ENCODE measurements around the gene KCNF1.

Gene KCNF1

DNA sequence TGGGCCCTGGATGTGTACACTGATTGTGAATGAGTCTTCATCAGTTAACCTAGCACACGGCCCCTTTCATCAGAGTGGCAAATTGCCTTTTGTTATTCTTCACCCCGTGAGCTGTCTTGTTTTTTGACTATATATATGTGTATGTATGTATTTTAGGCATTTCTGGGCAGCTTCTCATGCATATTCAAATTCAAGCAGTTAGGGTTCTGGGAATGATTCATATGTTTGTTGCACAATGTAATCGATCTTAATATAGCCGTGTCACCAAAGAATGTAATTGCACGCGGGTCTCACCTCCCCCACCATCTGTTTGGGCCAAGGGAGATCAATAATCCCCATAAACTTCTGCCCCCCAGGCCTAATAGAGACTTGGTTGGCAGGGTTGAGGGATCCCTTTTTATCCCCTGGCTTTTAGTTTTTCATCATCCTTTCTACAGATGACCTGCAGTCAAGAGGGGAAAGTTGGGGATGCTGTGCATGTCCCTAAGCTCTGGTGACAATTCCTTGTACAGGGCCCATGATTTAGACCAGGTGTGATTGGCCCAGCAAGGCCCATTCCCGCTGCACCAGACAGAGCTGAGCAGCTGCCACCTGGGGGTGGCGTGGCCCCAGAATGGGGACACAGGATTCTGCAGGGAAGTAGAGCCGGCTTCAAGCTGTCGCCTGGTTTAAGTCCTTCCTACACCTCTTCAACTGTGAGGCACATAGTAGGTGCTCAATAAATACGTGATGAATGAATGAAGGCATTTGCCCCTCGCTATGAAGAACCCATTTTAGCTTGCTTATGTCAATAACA, 19.2 kb downstream of the KCNF1 start:
- Mint-ChIP-seq H3K4me1 (ENCODE audit: low read depth) (no peaks in the 10 kb centered on the region), H3K27ac (no peak overlapping the region), H3K9me3 (no peaks in the 10 kb centered on the region), H3K4me3 (no peak overlapping the region), H3K36me3 (ENCODE audit: low read depth) (no peaks in the 10 kb centered on the region), H3K27me3 (ENCODE audit: low read depth) (peaks cover 25% of the 10 kb centered on the region)
- DNase-seq (ENCODE audit: low spot score): no peak

DNA sequence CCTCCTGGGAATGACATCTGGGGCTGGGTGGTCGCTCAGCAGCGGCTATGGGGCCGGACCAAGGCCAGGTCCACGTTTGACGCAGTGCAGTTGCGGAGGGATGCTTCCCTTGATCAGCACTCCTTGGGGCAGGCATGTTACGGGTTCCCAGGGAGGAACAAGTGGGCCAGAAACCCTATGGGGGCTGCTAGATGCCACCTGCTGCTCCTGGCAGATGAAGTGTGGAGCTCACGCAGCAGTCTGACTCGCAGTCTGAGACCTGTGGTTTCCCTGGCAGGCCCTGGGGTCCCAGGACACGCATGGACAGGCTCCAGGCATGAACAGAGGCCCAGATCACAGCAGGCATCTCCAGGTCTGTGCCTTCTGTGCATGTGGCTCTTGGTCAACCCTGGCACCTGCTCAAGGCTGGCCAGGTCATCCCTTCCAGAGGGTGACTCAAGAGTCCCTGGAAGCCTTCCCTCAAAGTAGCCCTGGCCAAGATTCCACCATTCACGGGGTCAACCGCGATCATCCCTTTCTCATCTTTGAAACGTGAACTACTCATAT, 20.0 kb downstream of the KCNF1 start:
- Mint-ChIP-seq H3K4me1 (ENCODE audit: low read depth) (no peaks in the 10 kb centered on the region), H3K9me3 (no peaks in the 10 kb centered on the region), H3K4me3 (no peak overlapping the region), H3K27me3 (ENCODE audit: low read depth) (peaks cover 22% of the 10 kb centered on the region), H3K27ac (no peak overlapping the region), H3K36me3 (ENCODE audit: low read depth) (no peaks in the 10 kb centered on the region)
- DNase-seq (ENCODE audit: low spot score): no peak

DNA sequence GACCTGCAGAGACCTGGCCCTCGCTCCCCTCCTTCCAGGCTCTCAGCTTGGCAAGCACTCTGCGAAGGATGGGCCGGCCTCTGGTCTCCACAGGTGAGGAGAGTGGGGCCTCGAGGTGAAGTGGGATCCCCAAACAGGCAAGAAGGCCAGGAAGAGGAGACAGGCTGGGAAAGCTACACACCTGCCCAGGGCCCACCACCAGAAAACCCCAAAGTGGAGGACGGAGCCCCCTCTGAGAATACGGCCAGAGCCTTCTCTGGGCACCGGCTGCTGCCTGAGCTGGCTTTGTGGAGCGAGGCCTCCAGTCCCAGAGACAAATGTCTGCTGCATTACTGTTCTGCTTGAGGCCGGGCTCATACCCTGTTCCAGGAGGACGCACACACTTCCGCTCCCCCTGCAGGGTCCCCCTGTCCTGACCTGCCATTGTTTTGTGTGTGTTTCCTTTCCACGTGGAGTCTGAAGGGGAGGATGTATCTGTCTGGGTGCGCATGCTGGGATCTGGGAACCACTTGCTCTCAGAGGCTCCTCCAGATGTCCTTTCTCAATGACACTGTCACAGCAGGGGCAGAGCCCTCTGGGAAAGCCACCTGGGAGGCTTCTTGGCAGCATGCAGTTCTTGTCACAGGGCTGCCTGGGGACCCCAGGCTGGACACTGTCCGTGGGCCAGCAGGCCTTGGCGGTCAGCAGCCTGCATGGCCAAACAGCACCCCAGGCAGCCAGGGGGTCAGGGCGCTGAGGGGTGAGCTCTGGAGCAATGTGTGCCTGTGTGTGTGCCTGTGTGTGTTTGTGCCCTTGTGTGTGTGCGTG, 20.8 kb downstream of the KCNF1 start:
- no peak for DNase-seq (ENCODE audit: low spot score)
- Mint-ChIP-seq H3K4me1 (ENCODE audit: low read depth) (no peaks in the 10 kb centered on the region), H3K27me3 (ENCODE audit: low read depth) (peaks cover 22% of the 10 kb centered on the region), H3K9me3 (no peaks in the 10 kb centered on the region), H3K4me3 (no peak overlapping the region), H3K27ac (no peak overlapping the region), H3K36me3 (ENCODE audit: low read depth) (no peaks in the 10 kb centered on the region)

DNA sequence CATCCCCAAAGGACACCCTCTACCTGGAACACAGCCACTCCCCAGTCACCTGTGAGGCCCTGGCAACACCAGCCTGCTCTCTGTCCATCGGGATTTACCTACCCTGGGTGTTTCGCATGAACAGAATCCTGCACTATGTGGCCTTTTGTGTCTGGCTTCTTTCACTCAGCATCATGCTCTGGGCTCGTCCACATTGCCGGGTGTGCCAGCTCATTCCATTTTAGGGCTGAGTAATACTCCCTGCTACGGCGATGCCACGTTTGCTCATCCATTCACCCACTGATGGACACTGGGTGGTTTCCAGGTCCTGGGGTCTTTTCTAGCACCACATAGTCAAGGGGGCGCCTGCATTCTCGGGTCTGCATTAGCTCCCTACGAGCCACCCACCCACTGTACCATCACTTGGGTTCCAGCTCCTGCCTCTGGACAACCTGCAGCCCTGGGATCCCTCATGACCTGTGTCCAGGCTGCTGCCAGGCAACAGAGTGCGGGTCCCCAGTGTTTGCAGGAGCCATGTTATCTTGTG, 22.0 kb downstream of the KCNF1 start:
- DNase-seq (ENCODE audit: low spot score): no peak
- Mint-ChIP-seq H3K27ac (no peak overlapping the region), H3K9me3 (no peaks in the 10 kb centered on the region)

DNA sequence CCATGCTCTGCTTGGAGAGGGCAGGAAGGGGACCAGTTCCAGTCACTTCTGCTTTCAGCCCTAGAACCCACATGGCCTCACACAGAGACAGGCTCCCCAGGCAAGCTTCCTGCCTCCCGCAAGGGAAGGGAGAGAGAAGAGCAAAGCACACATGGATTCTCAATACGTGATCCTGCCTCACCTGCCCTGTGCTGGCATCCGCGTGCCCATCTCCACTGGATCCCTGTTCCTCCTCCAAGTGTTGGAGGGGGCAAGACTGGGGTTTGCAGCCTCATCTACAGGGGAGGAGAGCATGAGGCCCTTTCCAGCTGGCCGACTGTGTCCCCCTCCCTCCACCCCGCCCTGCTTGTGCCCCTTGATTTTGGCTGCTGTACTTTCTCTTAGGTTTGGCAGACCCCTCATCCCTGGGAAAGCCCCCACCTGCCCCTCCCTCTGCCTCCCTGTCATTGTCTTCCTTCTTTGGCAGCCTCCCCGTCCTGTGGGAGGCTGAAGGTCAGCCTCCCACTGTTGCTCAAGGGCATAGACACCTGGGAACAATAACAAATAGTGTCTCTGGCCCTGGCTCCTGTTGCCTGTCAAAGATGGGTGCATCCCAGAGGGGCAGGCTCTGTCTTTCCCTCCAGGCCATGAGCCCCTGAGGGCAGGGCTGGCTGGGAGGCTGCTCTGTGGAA, 22.7 kb downstream of the KCNF1 start:
- Mint-ChIP-seq H3K4me3 (no peak overlapping the region), H3K36me3 (ENCODE audit: low read depth) (no peaks in the 10 kb centered on the region), H3K4me1 (ENCODE audit: low read depth) (no peaks in the 10 kb centered on the region), H3K9me3 (peaks cover 7% of the 10 kb centered on the region), H3K27ac (no peak overlapping the region), H3K27me3 (ENCODE audit: low read depth) (peaks cover 9% of the 10 kb centered on the region)
- no peak for DNase-seq (ENCODE audit: low spot score)

More for the DNA sequence above, 22.0 kb downstream of the KCNF1 start:
- Mint-ChIP-seq H3K4me1 (ENCODE audit: low read depth) (no peaks in the 10 kb centered on the region), H3K4me3 (no peak overlapping the region), H3K36me3 (ENCODE audit: low read depth) (no peaks in the 10 kb centered on the region), H3K27me3 (ENCODE audit: low read depth) (peaks cover 13% of the 10 kb centered on the region)

DNA sequence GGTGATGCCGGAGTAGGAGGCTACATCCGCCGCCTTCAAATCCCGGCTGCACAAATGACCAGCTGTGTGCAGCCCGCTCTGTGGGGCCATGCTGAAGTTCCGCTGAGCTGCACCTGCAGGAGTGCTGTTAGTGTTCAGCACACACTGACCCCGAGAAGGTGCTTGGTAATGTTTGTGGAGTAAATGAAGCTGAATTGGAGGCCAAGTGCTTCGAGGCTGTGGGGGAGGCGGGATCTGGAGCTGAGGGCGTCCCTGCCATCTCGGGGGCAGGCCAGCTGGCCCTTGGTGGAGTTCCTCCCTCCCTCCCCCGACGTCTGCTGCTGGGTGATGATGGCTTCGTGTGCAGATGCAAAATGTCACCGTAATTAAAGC, 23.2 kb downstream of the KCNF1 start:
- Mint-ChIP-seq H3K4me3 (no peak overlapping the region), H3K27ac (no peak overlapping the region), H3K4me1 (ENCODE audit: low read depth) (no peaks in the 10 kb centered on the region), H3K36me3 (ENCODE audit: low read depth) (no peaks in the 10 kb centered on the region), H3K27me3 (ENCODE audit: low read depth) (peaks cover 5% of the 10 kb centered on the region), H3K9me3 (peaks cover 10% of the 10 kb centered on the region)
- no peak for DNase-seq (ENCODE audit: low spot score)

DNA sequence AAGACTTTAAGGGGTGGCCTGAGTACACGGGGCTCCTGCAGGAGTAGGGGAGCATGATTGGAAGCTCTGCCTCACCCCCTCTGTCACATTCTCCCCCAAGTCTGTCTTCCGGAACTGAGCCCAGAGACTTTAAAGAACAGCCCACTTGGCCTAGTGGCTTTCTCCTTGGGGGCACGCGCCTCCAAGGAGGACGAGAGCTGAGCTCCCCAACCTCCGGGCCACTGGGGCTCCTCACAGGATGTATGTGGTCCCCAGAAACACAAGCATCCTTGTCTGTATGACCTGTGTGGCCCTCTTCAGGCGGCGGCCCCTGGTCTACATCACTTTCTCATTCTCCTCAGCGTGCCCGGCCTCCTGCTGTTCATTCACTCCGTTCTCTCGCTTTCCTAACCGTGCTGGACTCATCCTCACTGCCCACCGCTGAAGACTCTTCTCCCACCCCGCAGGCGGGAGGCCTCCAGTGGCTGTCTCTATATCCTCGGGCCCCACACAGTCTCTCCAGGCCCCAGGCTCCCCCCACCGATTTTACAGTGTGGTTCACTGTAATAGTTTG, 23.7 kb downstream of the KCNF1 start:
- H3K4me1 Mint-ChIP-seq (ENCODE audit: low read depth): no peaks in the 10 kb centered on the region
- no peak for DNase-seq (ENCODE audit: low spot score)

DNA sequence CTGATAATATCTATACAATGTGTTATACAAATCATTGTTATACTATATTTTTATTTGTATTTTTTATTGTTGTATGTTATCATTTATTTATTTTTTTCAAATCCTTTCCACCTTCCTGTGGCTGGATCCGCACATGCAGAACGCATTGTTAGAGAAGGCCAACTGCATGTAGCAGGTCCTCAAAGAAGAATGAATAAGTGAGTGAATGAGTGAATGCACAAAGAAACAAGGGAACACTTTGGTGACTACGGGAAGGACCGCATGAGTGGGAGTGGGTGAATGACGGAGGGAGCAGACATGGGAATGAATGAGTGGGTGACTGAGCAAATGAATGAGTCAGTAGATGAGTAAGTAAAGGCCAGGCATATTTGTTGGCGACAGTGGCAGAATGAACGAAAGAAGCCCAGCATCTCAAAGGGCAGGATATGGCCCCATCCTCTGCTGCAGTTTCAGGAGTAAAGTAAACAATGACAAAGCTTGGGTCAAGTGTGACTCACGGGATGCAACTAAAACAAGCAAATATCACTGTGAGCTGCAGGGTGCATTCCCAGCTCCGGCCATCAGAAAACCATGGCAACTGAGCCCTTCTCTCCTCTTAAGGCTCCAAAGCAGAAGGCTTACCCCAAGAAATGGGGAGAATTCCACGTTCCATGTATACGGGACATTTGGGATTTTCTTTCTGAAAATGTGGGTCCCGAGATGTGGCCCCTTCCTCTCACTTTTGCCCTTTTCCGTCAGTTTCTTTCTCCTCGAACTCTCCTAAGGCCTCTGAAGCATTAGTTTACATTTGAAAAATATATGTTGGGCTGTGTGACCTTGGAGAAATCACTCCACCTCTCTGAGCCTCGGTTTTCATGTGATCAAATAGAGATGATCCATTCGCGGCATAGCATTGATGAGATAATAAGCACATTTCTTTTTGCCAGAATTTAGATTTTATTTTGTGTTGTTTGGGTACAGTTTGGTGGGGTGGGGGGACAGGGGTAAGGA, 24.5 kb downstream of the KCNF1 start:
- H3K4me1 Mint-ChIP-seq (ENCODE audit: low read depth): no peaks in the 10 kb centered on the region
- DNase-seq (ENCODE audit: low spot score): peak; percentile 15
- H3K27me3 Mint-ChIP-seq (ENCODE audit: low read depth): no peaks in the 10 kb centered on the region
- H3K27ac Mint-ChIP-seq: no peak overlapping the region
- no peaks in the 10 kb centered on the region for H3K36me3 Mint-ChIP-seq (ENCODE audit: low read depth)
- H3K9me3 Mint-ChIP-seq: peaks cover 10% of the 10 kb centered on the region
- no peak overlapping the region for H3K4me3 Mint-ChIP-seq

More for the DNA sequence above, 23.7 kb downstream of the KCNF1 start:
- peaks cover 10% of the 10 kb centered on the region for H3K9me3 Mint-ChIP-seq
- H3K27ac Mint-ChIP-seq: no peak overlapping the region
- H3K36me3 Mint-ChIP-seq (ENCODE audit: low read depth): no peaks in the 10 kb centered on the region
- no peak overlapping the region for H3K4me3 Mint-ChIP-seq
- no peaks in the 10 kb centered on the region for H3K27me3 Mint-ChIP-seq (ENCODE audit: low read depth)

DNA sequence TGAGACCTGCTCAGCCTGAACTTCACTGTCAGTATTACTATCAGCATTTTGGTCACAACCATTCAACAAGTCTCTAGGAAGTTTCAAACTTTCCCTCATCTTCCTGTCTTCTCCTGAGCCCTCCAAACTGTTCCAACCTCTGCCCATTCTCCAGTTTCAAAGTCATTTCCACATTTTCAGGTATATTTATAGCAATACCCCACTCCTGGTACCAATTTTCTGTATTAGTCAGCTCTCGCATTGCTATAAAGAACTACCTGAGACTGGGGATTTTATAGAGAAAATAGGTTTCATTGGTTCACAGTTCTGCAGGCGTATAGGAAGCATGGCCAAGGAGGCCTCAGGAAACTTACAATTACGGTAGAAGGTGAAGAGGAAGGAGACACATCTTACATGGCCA, 27.3 kb downstream of the KCNF1 start:
- Mint-ChIP-seq H3K36me3 (ENCODE audit: low read depth) (no peaks in the 10 kb centered on the region), H3K4me3 (no peak overlapping the region), H3K9me3 (peaks cover 10% of the 10 kb centered on the region), H3K4me1 (ENCODE audit: low read depth) (no peaks in the 10 kb centered on the region), H3K27me3 (ENCODE audit: low read depth) (no peaks in the 10 kb centered on the region), H3K27ac (no peak overlapping the region)
- DNase-seq (ENCODE audit: low spot score): no peak

DNA sequence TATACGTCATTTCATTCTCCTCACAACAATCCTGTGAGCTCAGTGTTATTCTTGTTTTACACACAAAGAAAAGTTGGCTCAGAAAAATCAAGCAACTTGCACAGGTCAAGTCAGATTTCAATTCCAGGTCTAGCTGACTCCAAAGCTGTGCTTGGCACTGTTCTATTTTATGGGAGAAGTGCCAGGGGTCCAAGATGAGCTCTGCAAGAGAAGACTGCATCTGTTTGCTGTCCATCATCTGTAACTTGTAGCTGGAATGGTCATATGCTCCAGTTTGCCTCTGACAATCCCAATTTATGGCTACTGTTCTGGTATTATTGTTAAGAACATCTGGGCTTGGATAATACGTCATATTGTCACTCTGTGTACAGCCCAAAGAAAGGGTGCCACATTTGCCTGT, 28.9 kb downstream of the KCNF1 start:
- Mint-ChIP-seq H3K4me3 (no peak overlapping the region), H3K27me3 (ENCODE audit: low read depth) (no peaks in the 10 kb centered on the region), H3K36me3 (ENCODE audit: low read depth) (no peaks in the 10 kb centered on the region), H3K9me3 (peaks cover 10% of the 10 kb centered on the region), H3K4me1 (ENCODE audit: low read depth) (no peaks in the 10 kb centered on the region), H3K27ac (no peak overlapping the region)
- no peak for DNase-seq (ENCODE audit: low spot score)

DNA sequence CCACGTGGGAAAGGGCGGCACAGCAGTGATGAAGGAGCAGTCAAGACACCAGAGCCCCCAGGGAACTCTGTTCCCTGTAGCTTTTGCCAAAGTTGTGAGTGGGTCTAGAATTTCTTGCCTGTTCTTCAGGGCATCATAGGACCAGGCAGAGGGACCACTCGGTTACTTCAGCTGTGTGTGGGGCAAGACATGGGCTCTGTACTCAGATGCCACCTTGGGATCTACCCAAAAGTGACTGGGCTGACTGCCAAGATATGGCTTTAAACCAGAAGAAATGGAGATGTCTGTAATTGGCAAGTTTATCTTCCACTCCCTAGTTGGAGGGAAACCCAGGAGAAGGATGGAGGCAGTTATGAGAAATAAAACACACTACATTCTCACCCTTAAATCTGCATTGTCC, 29.6 kb downstream of the KCNF1 start:
- Mint-ChIP-seq H3K4me1 (ENCODE audit: low read depth) (no peaks in the 10 kb centered on the region), H3K27ac (no peak overlapping the region), H3K4me3 (no peak overlapping the region), H3K27me3 (ENCODE audit: low read depth) (no peaks in the 10 kb centered on the region), H3K36me3 (ENCODE audit: low read depth) (no peaks in the 10 kb centered on the region), H3K9me3 (peaks cover 10% of the 10 kb centered on the region)
- no peak for DNase-seq (ENCODE audit: low spot score)

DNA sequence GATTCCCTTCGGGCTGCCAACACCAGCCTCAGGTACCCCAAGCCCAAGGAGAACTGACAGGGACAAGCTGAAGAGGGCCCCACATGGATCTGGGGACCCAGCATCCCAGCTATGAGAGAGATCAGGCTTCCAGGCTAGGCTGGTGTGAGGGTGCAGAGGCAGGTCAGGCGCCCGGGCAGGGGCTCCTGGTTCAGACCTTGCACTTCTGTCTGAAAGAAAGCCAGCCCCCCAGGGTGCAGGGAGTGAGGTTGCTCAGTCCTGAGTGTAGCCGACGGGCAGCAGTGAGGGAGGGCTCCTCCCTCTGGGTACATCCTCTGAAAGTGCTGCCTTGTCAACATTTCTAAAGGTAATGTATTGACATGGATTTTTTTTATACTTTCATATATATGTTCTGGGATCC, 33.1 kb downstream of the KCNF1 start:
- no peaks in the 10 kb centered on the region for H3K36me3 Mint-ChIP-seq (ENCODE audit: low read depth)

DNA sequence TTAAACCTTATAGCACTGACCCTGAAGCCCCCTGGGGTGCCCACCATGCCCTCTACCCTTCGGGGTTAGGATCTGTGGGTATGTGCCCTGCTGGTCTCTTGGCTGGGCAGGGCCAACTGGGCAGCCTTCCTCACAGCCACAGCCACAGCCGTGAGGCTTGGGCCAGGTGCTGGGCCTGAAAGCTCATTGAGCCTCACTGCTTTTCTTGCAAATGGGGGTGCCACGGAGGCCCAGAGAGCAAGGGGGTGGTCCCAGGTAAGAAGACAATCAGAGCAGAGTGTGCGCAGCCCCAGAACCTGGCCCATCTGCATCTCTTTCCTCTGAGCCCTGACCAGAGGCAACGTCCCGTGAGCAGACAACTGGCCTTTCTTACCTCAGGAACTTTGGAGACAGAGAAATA, 34.7 kb downstream of the KCNF1 start:
- Mint-ChIP-seq H3K9me3 (no peaks in the 10 kb centered on the region), H3K27me3 (ENCODE audit: low read depth) (peaks cover 3% of the 10 kb centered on the region), H3K4me1 (ENCODE audit: low read depth) (no peaks in the 10 kb centered on the region), H3K36me3 (ENCODE audit: low read depth) (no peaks in the 10 kb centered on the region), H3K27ac (no peak overlapping the region), H3K4me3 (no peak overlapping the region)
- no peak for DNase-seq (ENCODE audit: low spot score)

More for the DNA sequence above, 33.1 kb downstream of the KCNF1 start:
- H3K4me3 Mint-ChIP-seq: no peak overlapping the region
- no peak for DNase-seq (ENCODE audit: low spot score)
- no peak overlapping the region for H3K27ac Mint-ChIP-seq
- peaks cover under 1% of the 10 kb centered on the region for H3K9me3 Mint-ChIP-seq
- peaks cover 2% of the 10 kb centered on the region for H3K27me3 Mint-ChIP-seq (ENCODE audit: low read depth)
- H3K4me1 Mint-ChIP-seq (ENCODE audit: low read depth): no peaks in the 10 kb centered on the region

All from T-helper 2 cell treated with Interferon-gamma antibody and Interleukin-4, amounts not matched to agents 5 μg/mL and 100 μg/mL, for 36 hours (primary cell).